ENCODE results near the gene SLC24A4.
A peak's percentile ranks its signal among the peaks of the same experiment; 100 is the strongest.

SLC24A4 gene

DNA sequence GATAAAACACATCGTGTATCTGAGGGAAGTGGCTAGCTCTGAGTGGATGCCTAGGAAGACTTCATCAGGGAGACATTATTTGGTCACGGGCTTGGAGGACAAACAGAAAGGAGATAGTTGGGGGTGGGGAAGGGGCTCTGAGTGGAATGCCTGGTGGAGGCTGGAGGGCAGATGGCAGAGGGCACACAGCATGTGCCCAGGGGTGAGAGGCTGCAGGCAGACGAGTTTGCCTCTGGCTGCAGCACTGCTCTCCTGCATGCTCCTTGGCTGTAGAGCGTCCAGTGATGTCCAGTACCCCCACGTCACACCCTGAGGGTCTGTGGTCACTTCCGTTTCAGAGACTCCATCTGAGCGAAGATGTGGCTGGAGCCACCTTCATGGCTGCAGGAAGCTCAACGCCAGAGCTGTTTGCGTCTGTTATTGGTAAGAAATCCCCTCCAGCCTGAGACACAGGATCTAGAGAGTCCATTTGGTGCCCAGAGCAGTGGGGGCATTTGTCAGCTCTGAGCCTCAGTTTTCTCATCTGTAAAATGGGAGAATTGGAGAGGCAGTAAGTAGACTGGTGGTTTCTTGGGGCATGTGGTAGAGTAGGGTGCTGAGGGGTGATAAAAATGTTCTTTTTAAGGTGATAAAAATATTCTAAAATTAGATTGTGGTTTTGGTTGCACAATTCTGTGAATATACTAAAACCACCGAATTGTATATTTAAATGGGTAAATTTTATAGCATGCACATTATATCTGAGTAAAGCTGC lies 119.0 kb downstream of the SLC24A4 start:
- no peak for DNase-seq

DNA sequence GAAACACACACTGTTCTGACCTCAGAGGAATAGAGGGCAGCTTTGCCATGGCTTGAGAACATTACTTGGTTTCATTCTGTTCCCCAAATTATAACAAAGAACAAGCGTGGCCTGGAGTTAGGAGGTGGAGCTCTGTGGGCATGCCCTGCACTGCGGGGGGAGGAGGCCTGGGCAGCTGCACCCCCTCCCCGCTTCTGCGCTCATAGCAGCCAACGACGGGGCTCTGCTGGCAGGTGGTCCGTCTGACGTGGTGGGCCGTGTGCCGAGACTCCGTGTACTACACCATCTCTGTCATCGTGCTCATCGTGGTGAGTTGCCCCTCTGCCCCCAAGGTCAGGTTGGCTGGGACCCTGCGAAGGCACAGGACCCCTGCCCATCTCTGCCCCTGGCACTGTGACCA lies 120.2 kb downstream of the SLC24A4 start:
- DNase-seq = no peak

DNA sequence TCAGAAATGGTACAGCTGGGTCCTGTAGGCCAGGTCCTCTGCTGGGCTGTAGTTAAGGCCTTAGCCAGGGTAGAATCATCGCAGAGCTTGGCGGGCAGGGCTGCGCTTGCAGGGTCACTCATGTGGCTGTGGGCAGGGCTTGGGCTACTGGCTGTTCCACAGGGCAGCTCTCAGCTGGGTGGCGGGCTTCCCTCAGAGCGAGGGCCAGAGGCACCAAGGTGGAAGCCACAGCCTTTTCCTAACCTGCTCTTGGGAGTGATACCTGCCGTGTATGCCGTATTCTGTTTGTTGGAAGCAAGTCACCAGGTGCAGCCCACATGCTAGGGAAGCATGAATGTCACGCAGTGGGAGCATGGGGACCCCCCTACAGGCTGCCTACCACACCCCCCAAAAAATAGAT lies 120.8 kb downstream of the SLC24A4 start:
- no peak for DNase-seq

DNA sequence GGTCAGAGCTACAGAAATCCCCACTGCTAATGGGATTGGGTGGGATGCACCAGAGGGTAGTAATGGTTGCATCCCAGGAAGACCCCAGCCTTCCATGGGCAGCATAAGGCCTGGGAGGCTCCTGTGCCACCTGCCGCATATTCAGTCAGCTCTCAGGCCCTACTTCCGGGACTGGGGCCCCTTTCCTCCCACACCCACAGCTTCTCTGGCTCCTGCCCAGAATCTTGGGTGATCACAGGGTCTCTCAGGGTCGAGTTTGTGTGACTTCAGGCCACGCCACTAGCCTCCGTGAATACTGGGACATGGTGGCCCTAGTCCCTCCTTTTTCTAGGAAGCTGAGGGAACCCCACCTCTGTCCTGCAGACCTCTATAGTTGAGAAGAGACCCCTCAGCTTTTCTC lies 123.8 kb downstream of the SLC24A4 start:
- no peak for DNase-seq

DNA sequence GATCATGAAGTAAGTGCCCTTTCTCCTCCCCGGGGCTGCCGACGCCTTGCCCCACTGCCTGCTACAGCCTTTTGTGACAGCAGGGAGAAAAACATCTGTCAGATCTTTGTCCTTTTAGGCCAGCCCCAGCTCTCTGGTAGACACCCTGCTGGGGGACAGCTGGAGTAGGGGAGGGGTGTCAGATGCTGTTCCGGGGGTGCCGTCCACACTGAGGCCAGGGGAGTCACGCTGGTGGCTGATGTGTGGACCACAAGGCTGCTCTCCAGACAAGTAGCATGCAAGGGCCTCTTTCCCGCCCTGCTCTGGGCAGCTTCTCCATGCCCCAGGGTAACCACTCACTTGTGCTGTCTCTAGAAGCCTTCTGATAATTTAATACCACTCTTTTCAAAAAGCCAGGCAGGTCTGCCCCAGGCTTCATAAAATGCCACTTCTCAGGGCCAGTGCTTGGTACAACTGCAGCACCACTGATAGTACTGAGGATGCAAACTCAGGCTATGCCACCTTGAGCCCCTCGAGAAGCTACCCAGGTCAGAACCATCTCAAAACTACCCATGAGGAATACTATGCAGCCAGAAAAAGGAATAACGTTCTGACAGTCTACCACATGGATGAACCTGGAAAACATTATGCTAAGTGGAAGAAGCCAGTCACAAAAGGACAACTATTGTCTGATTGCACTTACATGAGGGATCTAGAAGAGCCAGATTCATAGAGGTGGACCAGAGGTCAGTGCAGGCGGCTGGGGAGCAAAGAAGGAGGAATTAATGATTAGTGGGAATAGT lies 124.6 kb downstream of the SLC24A4 start:
- DNase-seq = no peak

DNA sequence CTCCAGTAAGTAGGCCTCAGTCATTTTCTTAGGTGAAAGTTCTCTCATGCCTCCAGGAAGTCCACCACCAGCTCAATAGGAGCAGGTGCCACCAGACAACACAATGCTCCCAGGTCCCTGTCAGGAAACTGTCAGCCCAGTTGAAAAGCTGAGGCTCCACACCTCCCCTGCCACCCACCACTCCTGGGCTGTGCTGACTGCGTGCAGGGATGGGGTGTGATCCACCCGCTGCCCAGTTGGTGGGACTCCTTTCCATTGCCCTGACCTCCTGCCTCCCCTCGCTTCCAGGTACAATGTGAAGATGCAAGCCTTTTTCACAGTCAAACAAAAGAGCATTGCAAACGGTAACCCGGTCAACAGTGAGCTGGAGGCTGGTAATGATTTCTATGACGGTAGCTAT lies 125.8 kb downstream of the SLC24A4 start:
- no peak for DNase-seq

DNA sequence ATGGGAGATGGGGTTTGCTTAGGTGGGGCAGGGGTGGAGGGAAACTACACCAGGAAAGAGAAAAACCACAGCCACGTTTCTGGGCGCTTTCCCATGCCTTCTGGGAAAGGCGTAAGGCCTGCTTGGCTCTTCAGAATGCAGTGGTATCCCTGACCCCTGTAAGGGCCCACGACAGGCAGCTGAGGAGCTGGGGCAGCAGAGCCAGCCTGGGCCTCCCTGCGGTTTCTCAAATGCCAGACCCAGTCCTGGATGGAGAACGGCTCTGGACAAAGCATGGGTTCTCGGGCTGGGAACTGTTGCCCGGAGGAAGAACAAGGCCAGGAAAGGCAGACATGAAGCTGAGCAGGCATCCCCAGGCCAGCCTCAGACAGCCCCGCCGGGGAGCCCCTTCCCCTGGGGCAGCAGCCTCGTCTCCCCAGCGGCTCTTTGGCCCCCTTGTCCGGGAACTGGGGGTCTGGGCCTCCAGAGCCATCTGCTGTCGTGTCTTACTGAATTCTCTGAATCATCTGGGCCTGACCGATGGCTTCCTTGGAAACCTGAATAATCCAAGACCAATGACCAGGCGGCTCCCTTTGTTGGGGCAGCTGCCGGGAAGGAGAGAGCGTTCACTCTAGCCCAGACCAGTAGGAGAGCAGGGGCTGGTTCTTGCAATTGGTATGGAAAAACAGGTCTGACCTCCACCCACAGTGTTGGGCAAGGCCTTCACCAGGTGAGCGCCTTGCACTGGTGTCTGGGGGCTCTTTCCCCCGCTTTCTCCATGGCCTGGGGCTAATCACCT lies 126.6 kb downstream of the SLC24A4 start:
- no peak for DNase-seq

DNA sequence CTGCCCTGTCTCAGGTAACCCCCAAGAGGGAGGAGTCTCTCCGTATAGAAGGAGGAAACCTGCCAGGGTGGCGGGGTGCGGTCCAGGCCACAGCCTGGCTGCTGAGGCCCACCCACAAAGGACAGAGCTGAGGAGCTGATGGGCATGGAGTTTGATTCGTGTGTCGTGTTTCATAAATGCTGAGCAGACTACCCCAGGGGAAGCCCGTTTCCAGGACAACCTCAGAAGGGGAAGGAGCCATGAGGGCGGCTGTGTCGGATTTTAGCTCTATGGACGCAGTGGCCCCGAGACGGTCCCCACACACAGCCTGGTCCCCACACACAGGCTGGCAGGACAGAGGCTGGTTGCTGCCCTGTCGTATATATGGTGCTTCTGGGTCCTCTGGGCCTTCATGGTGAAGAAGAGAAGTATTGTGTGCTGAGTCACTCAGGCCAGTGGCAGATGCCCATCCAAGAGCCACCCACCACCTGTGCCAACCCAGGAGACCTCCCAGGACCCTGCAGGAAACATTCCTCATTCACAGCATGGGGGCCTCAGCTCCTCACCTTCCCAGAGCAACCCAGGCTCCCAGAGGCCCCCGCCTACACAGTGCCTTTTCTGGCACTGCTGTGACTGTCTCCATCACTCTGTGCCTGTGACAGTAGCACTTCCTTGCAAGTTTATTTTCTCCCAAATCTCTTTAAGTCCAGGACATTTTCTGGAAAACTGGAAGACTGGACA lies 127.5 kb downstream of the SLC24A4 start:
- no peak for DNase-seq

DNA sequence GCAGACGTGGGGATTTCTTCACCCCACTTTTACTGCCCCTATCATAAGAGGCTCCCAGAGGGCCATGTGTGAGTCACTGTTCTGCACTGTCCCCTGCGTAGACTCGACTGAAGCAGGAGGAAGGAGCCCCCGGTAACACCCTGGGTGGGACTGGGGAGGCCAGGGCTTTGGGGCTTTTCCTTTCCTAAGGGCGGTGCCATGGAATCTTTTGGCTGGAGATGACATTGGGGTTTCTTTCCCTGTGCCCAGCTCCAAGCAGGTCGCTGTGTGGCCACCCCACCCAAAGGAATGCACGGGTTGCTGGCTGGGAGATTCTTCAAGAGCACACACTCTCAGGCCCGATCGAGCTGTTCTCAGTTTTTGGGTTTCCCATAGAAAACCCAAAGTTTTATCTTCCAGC lies 128.3 kb downstream of the SLC24A4 start:
- no peak for DNase-seq

DNA sequence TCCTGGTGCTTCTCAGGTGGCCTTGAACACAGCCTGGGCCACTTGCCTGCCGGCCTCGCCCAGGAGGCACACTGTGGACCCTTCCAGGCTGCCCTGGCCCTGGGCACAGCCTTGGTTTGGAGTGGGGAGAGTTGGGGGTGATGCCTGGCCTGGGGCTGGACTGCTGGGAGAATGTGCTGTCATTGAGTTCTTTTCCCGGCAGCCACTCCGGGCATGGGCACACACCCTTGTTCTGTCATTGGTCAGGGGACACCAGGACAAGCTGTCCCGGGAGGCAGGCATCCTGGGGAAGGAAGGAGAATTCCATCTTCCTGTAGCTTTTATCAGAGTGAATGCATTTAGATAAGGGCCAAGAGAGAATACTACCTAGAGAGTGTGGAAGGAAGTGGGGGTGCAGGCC lies 128.8 kb downstream of the SLC24A4 start:
- DNase-seq = no peak

DNA sequence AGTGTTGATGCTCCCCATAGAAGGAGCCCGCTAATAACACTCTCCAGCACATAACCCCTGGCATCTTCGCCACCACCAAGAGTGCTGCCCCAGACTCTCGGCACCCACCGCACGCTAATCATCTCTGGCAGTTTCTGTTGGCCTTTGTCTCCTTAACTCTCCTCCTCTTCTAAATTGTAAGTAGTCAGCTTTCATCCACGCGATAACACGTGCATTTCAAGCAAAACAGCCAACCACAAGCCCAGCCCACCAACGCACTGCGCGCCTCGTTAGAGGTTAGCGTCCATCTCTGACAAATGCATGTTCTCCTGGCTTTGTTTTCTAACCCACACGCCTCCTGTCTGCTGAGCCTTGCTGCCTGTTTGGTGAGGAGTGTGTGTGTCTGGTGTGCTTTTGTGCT lies 129.5 kb downstream of the SLC24A4 start:
- no peak for DNase-seq

DNA sequence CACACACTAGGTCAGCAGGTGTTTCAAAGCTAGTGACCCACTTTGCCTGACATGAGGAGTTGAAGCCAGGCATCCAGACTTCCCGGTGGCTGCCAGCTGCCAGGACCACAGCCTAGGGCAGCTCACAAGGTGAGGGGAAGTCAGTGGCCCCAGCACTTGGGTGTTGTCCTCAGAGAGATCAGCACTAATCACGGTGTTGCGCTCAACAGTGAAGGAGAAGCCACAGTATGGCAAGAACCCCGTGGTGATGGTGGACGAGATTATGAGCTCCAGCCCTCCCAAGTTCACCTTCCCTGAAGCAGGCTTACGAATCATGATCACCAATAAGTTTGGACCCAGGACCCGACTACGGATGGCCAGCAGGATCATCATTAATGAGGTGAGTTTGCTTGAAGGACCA lies 130.7 kb downstream of the SLC24A4 start:
- no peak for DNase-seq

DNA sequence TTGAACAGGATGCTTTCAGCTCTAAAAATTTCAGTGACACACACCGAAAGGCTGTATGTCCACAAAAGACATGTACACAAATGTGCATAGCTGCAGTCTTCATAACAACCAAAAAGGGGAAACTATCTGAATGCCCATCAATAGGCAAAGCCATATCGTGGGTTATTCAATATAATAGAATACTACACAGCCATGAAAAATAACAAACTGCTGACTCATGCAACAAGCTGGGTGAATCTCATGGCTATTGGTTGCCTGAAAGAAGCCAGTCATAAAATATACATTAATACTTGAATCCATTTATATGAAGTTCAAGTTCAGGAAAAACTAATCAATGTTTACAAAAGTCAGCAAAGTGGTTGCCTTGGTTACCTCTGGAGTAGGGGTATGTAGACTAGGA lies 132.3 kb downstream of the SLC24A4 start:
- DNase-seq = no peak

DNA sequence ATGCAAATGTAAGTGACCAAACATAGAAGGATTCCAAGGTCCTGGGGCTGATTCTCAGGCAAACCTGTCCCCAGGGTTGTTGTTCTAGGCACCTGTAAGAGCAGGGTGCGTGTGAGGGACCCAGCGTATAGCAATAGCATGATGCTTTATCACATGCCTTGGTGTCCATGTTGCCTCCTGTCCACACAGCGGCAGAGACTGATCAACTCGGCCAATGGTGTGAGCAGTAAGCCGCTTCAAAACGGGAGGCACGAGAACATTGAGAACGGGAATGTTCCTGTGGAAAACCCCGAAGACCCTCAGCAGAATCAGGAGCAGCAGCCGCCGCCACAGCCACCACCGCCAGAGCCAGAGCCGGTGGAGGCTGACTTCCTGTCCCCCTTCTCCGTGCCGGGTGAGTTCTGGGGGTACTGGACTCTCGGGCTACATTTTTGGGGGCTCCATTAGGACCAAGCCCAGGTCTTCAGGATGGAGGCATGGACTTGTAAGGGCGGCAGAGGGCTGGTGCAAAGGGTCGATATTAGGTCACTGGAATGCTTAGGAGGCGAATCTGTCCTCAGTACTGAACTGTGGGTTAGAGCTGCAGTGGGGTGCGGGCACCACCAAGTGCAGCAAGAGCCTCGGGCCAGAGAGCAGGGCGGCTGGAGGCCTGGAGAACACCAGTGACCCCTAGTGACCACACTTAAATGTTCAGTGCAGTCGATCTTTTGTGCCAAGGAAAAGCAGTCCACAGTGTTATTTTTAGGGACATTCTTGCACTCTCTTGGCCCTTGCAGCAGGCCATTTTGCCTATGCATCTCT lies 133.4 kb downstream of the SLC24A4 start:
- peak; percentile 17 for DNase-seq

DNA sequence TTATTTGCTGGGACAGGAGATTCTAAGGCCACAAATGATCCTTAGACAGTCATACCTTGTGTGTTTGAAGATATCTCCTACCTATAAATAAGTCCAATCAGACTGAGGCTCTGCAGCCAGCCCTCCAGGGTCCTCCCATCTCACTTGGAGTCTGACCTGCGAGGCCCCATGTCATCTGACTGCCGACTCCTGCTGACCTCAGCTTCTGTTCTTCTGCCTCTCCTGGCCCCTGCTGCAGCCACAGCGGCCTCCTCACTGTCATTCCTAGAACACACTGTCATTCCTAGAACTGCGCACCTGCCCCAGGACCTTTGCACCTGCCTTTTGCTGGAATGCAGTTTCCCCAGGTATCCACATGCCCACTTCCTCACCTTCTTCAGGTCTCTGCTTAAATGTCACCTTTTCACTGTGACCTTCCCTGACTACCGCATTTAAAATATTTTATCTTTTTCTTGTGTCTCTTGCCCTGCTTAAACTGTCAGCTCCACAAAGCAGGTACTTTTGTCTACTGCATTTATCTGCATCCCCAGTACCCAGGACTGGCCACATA lies 134.1 kb downstream of the SLC24A4 start:
- DNase-seq = no peak

DNA sequence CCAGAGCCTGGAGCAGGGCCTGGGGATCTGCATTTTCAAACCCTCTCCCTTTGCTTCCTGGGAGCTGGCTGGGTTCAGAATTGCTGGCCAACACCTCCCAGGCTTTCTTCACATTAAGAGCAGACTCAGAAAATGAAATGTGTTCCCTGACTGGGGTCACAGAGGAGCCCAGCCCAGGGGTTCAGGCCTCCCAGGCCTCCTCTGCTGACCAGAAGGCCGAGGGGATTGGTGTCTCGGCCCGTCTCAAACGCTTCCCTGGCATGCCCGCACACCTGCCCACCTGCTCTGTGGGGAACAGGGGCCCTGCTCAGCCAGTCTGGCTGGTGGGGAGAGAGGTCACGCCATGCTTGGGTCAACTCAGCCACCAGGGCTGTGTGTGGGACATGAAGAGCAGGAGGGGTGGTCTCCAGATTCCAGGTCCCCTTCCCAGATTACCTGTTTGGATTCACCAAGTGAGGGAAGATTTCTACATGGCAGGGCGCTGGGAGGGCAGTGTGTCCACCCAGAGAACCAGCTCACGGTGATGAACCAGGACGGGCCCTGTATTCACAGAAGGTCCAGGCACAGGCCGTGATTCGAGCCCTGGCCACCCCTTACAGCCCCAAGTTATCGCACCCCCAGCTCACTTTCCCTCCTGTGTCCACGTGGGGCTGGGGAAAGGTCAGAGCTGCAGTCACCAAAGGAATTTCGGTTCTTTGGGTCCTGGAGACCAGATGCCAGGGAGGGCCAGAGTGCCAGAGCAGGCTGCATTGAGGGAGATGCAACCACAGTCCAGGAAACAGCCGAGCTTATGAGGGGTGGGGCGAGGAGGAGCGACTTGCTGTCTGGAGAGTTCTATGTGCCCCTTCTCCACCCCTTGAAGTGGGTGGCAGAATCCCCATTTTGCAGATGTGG lies 135.4 kb downstream of the SLC24A4 start:
- no peak for DNase-seq

DNA sequence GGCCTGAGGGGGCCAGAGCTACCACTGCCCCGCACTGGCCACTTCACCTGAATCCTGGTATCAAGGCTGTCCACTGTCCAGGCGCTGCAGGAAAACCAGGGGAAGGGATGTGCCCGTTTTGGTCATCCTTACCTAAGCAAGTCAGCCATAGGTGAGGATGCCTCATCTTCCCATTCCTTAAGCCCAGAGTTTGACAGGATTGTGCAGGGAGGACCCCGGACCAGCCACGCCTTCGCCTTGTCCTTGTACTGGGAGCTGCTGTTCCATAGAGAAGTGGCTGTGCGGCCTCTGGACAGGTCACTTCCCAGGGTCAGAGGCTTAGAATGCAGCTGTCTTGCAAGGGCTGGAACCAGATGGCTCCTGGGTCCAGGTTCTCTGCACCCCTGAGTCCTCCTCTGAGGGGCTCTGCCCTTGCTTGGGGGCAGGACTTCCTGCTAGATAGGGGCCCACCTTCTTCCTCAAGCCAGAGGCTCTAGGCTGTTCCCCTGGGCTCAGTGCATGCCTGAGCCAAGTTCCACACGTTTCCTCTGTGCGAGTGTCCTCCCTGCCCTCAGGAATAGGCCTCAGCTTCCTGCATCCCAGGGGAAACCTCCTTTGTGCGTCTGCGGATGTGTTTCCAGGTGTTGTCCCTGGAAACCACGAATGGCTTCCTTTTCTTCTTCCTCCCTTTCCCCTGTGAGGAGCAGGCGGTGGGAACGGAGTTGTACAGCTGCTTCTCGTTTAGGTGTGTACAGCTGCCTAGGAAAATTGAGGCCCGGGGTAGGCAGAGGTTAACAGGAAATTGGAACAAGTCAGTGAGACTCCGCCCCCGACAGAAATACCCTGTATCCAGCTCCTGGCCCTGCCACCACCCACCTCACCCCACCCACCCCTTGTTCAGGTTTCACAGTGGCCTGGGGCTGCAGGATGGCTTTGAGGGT lies 136.3 kb downstream of the SLC24A4 start:
- no peak for DNase-seq

DNA sequence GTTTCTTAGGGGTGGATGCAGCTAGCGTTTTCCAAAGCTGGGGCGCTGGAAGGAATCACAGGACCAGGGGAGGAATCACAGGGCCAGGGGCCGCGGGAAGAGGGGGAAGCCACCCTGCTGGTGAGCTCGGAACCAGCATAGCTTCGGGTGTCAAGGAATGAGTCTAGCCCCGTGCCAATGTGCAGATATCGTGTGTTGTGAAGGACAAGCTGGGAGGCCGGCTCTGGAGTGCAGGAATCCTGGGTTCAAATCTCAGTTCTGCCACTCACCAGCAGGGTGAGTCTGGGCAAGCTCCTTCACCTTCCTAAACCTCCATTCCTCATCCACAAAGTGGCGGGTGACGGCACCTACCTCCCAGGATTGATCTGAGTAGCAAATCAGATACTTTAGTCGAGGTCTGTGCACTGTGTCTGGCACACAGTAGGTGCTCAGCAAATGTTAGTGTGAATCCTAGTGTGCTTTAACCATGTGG lies 137.0 kb downstream of the SLC24A4 start:
- DNase-seq = no peak

DNA sequence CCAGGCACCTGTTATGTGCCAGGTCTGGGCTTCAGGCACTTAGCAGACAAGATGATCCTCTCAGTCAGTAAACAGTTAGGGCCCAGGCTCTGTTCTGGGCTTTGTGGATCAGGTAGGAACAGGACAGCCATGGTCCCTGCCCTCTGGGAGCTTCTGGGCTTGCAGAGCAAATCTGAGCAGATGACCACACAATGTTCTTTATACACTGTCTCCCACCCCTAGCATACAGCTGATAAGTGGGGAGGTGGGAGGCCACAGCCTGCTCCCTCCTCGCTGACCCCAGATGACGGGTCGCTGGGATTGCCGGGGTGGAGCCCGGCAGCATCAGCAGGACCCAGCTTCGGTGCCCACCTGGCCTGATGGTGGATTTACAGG lies 137.6 kb downstream of the SLC24A4 start:
- no peak for DNase-seq
